Neural cell (in vitro differentiated cells): Measurements from ENCODE around the gene CD40.

Source experiments
- EZH2 ChIP-seq: fragments of 200-600, 300-800 bp; shearing (Covaris generic), sonication (generic); IDR thresholded peaks from 2 replicates; pipeline ENCODE4 v1.6.1; 2014; ENCODE audit warnings: antibody characterized with exemption, low read length, borderline replicate concordance, mild to moderate bottlenecking; ENCODE audit not compliant: insufficient read depth, poor library complexity, severe bottlenecking
- POLR2AphosphoS5 ChIP-seq: IDR thresholded peaks from 2 replicates; pipeline ENCODE4 v1.6.1; 2012
- TF ChIP-seq, protein P1 (sequence below): fragments of 450-650 bp; IDR thresholded peaks from 2 replicates; pipeline ENCODE4 v1.5.1; 2014; ENCODE audit warnings: antibody characterized with exemption, mild to moderate bottlenecking, moderate library complexity; ENCODE audit not compliant: poor library complexity, severe bottlenecking
- TF ChIP-seq, protein P2 (sequence below): IDR thresholded peaks from 2 replicates; pipeline ENCODE4 v1.6.1; 2012; ENCODE audit warnings: borderline replicate concordance

DNA sequence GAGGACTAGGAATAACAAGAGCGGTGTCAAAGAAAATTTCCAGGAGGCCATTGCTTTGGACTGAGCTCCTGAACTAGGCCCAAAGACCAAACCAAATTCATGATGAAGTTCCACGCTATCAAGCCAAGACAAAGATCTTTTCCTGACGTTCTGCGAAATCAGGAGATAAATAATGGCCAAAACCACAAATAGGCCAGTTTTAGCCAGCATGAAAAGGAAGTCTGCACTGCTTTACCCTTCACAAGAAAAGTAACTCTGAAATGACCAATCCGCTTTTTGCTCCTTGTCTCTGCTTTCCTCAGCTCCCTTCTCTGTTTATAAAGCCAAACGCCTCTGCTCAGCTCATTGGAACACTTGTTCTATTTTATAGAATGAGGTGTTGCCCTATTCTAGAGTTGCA is 35.0 kb upstream of the CD40 start:
- TF ChIP-seq, protein P1, sequence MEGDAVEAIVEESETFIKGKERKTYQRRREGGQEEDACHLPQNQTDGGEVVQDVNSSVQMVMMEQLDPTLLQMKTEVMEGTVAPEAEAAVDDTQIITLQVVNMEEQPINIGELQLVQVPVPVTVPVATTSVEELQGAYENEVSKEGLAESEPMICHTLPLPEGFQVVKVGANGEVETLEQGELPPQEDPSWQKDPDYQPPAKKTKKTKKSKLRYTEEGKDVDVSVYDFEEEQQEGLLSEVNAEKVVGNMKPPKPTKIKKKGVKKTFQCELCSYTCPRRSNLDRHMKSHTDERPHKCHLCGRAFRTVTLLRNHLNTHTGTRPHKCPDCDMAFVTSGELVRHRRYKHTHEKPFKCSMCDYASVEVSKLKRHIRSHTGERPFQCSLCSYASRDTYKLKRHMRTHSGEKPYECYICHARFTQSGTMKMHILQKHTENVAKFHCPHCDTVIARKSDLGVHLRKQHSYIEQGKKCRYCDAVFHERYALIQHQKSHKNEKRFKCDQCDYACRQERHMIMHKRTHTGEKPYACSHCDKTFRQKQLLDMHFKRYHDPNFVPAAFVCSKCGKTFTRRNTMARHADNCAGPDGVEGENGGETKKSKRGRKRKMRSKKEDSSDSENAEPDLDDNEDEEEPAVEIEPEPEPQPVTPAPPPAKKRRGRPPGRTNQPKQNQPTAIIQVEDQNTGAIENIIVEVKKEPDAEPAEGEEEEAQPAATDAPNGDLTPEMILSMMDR, result no peak
- TF ChIP-seq EZH2, result no peak
- TF ChIP-seq POLR2AphosphoS5, result no peak
- TF ChIP-seq, protein P2, sequence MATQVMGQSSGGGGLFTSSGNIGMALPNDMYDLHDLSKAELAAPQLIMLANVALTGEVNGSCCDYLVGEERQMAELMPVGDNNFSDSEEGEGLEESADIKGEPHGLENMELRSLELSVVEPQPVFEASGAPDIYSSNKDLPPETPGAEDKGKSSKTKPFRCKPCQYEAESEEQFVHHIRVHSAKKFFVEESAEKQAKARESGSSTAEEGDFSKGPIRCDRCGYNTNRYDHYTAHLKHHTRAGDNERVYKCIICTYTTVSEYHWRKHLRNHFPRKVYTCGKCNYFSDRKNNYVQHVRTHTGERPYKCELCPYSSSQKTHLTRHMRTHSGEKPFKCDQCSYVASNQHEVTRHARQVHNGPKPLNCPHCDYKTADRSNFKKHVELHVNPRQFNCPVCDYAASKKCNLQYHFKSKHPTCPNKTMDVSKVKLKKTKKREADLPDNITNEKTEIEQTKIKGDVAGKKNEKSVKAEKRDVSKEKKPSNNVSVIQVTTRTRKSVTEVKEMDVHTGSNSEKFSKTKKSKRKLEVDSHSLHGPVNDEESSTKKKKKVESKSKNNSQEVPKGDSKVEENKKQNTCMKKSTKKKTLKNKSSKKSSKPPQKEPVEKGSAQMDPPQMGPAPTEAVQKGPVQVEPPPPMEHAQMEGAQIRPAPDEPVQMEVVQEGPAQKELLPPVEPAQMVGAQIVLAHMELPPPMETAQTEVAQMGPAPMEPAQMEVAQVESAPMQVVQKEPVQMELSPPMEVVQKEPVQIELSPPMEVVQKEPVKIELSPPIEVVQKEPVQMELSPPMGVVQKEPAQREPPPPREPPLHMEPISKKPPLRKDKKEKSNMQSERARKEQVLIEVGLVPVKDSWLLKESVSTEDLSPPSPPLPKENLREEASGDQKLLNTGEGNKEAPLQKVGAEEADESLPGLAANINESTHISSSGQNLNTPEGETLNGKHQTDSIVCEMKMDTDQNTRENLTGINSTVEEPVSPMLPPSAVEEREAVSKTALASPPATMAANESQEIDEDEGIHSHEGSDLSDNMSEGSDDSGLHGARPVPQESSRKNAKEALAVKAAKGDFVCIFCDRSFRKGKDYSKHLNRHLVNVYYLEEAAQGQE, result no peak
